ENCODE data around the gene PREP.

DNA sequence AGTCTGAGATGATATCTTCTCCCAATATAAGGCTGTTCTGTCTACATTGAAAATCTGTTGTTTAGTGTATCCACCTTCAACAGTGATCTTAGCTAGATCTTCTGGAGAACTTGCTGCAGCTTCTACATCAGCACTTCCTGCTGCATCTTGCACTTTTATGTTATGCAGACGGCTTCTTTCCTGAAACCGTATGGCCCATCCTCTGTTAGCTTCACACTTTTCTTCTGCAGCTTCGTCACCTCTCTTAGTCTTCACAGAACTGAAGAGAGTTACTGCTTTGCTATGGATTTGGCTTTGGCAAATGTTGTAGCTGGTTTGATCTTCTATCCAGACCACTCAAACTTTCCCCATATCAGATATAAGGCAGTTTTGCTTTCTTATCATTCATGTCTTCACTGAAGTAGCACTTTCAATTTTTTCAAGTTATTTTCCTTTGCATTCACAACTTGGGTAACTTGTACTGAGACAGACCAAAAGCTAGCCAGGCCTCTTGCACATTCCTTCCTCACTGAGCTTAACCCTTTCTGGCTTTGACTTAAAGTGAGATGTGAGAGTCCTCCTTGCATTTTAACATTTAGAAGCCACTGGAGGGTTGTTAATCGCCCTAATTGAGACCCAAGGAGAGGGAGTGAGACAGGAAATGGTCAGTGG lies 110.1 kb downstream of the PREP start:
- TF ChIP-seq, protein P1, sequence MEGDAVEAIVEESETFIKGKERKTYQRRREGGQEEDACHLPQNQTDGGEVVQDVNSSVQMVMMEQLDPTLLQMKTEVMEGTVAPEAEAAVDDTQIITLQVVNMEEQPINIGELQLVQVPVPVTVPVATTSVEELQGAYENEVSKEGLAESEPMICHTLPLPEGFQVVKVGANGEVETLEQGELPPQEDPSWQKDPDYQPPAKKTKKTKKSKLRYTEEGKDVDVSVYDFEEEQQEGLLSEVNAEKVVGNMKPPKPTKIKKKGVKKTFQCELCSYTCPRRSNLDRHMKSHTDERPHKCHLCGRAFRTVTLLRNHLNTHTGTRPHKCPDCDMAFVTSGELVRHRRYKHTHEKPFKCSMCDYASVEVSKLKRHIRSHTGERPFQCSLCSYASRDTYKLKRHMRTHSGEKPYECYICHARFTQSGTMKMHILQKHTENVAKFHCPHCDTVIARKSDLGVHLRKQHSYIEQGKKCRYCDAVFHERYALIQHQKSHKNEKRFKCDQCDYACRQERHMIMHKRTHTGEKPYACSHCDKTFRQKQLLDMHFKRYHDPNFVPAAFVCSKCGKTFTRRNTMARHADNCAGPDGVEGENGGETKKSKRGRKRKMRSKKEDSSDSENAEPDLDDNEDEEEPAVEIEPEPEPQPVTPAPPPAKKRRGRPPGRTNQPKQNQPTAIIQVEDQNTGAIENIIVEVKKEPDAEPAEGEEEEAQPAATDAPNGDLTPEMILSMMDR (IDR thresholded peaks at IDR 0.05; ENCODE audit: insufficient read depth, low read depth, low read length), result no peak
- TF ChIP-seq EZH2 (IDR thresholded peaks at IDR 0.05; ENCODE audit: insufficient read depth, low read length), result no peak

Data from astrocyte (in vitro differentiated cells and primary cell).